NCI-H2171 (cell line): ENCODE data around the gene FSD1.
A peak's percentile ranks its signal among the peaks of the same experiment; 100 is the strongest.
"Not testable (repeated sequence)": the region's sequence is repeated elsewhere in the genome, so short reads cannot be mapped to it uniquely, and the experiment has no call there.

ENCODE experiments used
- DNase-seq: peaks from one replicate; lab custom pipeline; 2025; lab: John Stamatoyannopoulos, UW

The FSD1 gene

DNA sequence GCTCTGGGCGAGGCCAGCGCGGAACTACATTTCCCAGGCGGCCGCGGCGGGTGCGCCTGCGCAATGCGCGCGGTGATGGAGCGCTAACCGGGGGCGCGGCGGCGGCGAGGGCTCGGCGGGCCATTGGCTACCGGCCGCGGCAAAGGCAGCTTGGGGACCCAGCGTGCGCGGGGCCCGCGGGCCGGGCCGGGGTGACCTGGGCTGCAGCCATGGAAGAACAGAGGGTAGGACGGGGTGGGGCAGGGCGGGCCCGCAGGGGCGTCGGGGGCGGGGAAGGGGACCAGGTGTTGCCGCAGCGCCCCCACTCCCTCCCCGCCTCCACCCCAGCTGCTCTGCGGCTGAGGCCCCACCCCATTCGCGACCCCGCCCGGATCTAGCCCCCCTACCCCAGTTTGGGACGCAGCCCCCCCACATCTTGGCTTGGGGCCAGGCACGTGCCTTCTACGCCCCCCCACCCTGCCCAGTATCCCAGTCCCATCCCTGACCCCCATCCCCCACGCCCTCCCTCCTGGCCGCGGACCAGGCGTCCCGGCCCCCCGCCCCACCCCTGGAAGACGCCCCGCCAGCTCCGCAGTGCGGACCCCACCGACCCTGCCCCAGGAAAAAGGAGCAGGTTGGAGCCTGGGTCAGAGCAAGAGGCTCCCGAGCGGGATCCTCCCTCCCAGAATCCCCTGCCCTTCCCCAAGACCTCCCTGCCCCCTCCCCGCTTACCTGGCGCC is at the start of gene FSD1:
Gene FSD1 (plus strand): TSS at position 61 of the 719 bp plus-strand sequence. CDS start 149 bp downstream, at position 210.
- peak; percentile 84 for DNase-seq

DNA sequence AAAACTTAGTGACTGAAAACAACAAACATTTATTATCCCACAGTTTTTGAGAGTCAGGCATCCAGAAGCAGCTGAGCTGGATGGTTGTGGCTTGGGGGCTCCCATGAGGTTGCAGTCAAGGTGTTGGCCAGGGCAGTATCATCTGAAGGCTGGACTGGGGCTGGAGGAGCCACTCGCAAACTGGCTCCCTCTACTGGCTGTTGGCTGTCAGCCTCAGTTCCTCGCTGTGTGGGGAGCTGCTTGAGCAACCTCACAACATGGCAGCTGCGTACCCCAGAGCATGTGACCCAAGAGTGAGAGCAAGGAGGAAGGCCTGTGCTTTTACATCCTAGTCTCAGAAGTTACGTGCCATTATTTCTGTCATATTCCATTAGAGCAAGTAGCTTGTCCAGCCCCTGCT is 47.8 kb upstream of the FSD1 start:
- DNase-seq: no peak

DNA sequence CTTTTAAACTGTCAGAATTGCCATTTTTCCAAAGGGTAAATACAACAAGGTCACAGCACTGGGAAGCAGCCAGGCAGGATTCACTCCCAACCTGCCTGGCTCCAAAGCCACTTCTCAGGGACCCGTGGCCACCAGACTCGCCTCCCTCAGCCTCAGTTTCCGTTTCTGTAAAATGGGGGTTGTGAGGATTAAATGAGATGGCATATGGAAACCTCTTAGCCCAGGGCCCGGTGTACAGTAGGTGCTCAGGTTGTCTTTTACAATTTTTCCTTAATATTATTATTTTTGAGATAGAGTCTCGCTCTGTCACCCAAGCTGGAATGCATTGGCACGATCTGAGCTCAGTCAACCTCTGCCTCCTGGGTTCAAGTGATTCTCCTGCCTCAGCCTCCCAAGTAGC is 47.4 kb upstream of the FSD1 start:
- no peak for DNase-seq

DNA sequence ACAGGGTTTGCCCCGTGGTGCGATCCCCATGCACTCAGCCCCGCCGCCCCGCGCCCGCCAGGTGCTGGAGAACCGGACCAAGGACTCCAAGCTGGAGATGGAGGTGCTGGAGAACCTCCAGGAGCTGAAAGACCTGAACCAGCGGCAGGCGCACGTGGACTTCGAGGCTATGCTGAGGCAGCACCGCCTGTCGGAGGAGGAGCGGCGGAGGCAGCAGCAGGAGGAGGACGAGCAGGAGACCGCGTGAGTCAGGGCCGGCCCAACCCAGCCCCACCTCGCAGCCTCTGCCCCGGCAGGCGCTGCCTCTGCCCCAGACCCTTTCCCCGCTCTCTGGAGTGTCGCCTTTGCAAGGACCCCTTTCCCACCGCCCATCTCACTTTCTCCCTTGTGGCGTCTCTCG is 46.2 kb upstream of the FSD1 start:
- DNase-seq: no peak

DNA sequence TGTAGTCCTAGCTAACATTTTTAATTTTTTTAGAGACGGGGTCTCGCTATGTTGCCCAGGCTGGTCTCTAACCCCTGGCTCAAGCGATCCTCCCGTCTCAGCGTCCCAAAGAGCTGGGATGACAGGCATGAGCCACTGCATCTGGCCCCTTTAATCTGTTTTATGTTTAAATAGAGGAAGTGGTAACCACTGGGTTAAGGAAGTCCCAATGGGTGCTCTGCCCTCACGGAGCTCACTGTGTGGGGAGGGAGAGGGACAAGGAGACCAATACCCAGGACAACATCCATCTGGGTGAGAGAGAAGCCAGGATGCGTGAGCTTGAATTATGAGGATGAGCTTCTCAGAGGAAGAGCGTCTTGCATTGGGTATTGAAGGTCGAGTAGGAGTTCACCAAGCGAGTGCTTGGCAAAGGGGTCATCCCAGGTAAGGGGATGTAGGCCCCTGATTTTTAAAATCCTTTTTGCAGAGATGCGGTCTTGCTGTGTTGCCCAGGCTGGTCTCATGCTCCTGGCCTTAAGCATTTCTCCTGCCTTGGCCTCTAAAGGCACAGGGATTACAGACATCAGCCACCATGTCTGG is 43.7 kb upstream of the FSD1 start:
- no peak for DNase-seq

DNA sequence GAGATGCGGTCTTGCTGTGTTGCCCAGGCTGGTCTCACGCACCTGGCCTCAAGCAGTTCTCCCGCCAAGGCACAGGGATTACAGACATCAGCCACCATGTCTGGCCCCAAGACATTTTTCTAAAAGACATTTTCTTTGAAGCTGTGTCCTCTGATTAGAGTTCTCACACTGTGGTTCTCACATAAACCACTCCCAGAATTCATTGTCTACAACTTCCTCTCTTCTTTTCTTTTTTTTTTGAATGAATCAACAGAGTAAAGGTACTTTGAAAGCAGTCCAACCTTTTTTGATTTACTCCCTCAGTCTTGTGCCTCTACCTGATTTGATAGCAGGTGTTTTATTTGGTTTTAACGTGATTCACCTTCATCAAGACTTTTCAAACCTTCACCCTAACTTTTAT is 39.6 kb upstream of the FSD1 start:
- DNase-seq: no peak

DNA sequence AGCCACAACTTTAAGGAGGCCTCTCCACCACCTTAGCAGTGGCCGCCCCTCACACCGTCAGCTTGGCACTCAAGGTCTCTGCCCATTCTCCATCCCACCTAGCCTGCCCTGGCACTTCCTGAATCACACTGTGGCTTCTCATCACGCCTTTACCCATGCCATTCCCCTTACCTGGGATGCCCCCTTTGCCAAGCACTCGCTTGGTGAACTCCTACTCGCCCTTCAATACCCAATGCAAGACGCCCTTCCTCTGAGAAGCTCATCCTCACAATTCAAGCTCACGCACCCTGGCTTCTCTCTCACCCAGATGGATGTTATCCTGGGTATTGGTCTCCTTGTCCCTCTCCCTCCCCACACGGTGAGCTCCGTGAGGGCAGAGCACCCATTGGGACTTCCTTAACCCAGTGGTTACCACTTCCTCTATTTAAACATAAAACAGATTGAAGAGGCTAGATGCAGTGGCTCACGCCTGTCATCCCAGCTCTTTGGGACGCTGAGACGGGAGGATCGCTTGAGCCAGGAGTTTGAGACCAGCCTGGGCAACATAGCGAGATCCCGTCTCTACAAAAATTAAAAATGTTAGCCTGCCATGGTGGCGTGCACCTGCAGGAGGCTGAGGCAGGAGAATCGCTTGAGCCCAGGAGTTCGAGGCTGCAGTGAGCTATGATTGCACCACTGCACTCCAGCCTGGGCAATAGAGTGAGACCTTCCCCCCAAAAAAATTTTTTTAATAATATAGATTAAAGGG is 38.0 kb upstream of the FSD1 start:
- DNase-seq: no peak

DNA sequence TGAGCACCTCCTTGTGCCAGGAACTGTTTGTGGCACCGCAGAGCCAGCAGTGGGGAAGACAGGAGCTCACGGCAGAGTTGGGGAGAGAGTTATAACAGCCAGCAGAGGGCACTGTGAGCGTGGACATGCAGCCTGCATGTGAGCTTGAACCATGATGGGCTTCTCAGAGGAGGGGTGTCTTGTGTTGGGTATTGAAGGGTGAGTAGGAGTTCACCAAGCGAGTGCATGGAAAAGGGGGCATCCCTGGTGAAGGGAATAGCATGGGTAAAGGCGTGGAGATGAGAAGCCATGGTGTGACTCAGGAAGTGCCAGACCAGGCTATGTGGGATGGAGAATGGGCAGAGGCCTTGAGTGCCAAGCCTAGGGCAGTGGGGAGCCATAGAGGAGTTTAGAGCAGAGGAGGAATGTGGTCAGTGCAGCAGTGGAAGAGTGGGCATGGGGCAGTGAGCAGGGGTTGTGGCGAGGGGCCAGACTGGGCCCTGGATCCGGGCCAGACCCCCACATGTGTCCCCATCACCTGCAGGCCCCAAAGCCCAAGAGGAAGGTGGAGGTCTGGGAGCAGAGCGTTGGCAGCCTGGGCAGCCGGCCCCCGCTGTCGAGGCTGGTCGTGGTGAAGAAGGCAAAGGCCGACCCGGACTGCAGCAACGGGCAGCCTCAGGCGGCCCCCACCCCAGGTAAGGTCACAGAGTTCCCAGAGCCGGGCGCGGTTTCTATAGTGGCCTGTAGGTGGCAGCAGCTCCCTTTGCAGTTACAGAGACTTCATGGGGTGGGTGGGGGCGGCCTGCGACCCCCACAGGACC is 37.1 kb upstream of the FSD1 start:
- no peak for DNase-seq

DNA sequence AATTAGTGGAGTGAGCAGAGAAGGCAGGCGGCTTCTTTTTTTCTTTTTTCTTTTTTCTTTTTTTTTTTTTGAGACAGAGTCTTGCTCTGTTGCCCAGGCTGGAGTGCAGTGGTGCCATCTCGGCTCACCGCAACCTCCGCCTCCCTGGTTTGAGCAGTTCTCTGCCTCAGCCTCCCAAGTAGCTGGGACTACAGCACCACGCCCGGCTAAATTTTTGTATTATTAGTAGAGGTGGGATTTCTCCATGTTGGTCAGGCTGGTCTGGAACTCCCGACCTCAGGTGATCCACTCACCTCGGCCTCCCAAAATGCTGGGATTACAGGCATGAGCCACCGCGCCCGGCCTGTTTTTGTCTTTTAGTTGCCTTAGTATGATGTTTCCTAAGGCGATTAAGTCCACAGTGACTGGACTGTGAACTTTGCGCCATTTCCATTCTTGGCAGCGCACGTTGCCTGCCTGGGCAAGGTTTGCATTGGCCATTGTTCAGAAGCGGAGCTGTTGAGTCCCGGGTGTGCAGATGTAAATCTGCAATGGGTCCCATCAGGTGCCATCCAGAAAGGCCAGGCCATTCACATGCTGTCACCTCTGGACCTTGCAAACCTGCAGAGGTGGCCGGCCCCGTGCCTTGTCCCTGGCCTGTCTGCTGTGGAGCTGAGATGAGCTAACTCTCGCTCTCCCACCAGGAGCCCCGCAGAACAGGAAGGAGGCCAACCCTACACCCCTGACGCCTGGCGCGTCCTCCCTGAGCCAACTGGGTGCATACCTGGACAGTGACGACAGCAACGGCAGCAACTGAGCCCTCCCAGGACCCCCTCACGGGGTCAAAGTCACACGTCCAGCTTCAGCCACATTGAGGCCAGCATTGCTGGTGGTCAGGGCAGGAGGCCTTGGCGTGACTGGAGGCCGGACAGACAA is 36.2 kb upstream of the FSD1 start:
- DNase-seq: no peak

DNA sequence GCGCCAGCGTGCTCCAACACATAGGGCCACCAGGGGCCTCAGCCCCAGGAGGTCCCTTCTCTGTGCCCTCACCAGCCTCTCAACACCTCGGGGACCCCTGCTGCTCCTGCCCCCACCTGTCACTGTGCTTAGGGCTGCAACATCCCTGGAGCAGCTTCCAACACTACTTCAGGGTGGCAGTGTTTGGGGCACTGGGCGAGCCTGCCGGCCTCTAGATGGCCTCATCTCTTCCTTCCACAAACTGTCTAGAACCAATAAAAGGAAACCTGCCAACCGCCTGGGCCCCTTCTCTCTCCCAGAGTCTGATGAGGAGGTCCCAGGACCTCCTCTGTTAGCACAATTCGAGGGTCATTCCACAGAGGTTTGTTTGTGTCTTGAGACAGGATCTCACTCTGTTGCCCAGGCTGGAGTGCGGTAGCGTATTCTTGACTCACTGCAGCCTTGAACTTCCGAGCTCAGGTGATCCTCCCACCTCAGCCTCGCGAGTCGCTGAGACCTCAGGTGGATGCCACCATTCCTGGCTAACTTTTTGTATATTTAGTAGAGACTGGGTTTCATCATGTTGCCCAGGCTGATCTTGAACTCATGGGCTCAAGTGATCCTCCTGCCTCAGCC is 35.5 kb upstream of the FSD1 start:
- no peak for DNase-seq

DNA sequence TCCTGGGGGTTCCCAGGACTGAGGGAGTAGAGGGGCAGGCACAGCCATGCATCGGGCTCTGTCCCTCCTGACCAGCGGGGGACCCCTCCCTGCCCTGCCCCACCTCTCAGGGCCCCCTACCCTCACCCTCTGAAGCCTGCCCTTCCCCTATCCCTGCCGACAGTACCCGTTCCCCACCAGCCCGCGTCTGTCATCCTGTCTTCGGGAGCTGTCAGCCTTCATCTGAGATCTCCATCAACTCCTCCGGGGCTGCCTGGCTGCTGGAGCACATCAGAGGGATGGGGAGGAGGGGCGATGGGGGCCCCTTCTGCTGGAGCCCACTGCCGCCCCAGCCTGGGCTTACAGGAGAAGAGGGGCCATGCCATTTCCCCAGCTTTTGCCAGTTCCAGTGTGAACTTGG is 31.5 kb upstream of the FSD1 start:
- DNase-seq: no peak

DNA sequence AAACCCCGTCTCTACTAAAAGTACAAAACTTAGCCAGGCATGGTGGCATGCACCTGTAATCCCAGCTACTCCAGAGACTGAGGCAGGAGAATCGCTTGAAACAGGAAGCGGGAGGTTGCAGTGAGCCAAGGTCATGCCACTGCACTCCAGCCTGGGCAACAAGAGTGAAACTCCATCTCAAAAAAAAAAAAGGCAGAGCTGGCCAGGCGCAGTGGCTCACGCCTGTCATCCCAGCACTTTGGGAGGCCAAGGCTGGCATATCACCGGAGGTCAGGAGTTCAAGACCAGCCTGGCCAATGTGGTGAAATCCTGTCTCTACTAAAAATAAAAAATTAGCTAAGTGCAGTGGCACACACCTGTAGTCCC is 30.1 kb upstream of the FSD1 start:
- DNase-seq: not testable (repeated sequence)

DNA sequence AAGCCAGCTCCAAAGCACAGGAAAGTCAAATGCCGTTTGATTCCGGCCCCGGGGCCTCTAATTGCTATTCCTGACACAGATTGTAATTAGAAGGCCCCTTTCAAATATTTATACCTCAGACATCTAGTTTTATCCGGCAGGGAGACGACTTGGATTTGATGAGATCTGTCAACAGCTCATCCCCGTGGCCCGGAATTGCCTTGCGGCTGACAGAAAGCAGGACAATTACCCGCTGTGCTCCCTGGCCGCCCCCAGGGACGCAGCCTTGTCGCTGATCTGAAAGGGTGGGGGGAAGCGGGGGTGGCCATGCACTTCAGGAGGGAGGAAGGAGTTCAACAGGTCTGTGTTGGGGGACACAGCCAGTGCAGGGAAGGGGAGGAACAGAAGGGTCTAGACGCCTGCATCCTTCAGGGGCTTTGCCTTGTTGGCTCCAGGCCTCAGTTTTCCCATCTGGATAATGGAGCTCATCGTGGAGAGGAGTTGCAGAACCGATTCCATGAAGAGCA is 27.2 kb upstream of the FSD1 start:
- DNase-seq: no peak

DNA sequence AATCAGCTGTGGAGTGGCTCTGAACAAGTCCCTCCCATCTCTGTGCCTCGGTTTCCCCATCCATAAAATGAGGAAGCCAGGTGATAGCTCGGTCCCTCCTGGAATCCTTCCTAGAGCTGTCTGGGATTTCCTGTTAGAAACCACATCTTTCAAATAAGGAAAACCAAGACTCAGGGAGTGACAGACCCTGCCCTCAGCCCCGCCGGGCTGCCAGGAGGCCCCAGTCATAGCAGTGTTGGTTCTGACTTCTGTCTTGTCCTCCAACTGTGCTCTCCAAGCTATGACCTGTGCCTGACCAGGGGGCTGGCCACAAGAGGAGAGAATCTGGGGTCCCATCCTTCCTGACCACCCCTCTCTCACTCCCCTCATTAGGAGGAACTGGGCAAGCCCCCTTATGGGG is 26.4 kb upstream of the FSD1 start:
- DNase-seq: no peak

DNA sequence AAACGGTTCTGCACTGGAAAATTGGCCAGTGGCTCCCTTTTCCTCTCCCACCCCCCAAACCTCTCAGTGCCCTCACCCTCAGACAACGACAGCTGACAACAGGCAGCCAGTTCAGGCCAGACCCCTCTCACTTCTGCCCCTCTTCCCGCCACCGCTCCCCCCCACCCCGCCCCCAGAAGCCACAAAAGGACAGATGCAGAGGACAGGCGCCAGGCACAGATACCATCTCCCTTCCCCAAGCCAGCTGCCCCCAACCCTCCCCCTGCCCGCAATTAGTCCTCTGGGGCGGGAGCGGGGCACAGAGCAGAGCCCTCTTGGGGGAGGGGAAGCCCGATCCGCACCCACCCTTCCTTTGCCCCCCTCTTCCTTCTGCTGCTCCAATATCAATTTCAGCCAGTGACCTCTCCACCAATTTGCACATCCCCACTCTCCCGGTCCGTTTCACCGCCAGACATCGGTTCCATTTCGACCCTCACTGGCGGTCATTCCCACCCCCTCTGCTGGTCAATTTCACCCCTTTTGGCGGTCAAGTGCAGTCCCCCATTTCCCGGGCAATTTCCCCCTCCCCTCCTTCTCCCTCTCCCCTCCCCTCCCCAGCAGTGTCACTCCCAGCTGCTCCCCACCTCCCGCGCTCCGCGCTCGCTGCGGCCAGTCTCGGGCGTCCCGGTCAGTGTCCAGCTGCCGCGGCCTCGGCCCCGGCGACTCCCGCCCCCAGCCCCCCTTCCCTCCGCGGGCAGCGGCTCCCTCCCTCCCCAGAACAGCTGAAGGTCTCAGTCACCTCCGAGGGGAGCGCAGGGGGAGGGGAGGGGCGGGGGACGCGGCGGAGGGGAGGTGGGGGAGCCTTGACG is 25.8 kb upstream of the FSD1 start, which contains the start of gene SHD:
Gene SHD (plus strand): TSS at position 848 of the 848 bp plus-strand sequence. CDS start 798 bp downstream, outside the sequence.
- peak; percentile 70 for DNase-seq

DNA sequence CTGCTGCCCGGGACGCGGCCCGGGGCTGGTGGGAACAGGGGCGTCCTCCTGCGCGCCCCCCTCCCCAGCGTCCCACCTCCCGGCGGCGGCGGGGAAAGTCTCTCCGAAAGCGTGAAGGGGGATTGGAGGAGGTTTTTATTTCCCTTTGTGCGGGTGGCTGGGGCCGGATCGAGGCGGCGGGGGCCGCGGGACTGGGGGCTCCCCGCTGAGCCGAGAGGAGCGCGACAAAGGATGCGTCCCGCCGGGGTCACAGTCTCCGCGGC is 25.2 kb upstream of the FSD1 start:
- DNase-seq: peak; percentile 37

DNA sequence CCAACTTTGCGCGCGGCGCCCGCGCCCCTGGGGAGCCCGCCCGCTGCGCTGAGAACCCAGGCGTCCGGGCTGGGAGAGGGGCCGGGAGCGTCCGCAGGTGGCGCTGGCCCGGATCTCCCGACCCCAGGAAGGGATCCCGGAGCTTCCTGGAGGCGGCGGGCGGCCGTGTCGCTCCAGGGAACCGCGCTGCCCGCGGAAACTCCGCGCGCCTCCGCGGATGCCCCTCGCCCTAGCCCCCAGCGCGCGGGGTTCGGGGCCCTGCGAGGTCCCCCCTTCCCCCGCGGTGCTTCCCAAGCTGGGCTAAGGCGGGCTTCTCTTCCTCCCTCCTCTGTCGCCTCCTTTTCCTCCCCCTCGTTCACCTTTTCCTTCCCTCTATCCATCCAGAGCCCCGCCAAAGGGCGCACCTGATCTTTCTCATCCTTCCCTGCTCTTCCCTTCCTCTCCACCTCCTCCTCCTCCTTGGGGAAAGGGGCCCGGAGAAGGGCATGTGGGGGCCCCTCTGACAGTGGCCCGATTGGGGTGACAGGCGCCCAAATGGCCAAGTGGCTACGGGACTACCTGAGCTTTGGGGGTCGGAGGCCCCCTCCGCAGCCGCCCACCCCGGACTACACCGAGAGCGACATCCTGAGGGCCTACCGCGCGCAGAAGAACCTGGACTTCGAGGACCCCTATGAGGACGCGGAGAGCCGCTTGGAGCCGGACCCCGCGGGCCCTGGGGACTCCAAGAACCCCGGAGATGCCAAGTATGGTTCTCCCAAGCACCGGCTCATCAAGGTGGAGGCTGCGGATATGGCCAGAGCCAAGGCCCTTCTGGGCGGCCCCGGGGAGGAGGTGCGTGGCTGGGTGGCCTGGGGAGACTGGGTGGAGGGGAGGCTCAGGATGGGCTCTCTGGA is 24.6 kb upstream of the FSD1 start:
- no peak for DNase-seq

DNA sequence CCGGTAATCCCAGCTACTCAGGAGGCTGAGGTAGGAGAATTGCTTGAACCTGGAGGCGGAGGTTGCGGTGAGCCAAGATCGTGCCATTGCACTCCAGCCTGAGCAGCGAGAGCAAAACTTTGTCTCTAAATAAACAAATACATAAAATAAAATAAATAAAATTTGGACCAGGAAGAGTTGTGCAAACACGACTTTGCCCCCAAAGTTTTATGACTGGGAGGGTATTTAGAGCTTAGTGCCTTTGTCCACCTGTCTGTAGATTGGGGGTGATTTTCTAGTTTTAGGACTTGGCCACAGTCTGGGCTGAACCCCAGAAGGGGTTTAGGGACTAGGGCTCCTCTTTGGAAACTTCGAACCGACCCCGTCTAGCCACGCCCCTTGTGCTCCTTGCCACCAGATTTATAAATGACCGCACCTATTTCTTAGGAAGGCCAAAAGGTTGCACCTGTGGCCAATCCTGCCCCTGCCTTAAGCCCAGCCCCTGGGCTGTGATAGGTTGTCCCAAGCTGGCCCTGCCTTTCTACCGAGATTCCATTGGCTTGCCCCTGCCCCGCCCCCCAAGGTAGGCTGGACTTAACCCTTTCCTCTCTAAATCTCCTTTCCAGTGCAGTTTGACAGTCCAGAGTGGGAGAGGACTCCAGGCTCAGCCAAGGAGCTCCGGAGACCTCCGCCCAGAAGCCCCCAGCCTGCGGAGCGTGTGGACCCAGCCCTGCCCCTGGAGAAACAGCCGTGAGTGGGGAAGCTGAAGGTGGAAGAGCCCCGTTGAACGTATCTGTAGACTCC is 20.0 kb upstream of the FSD1 start:
- DNase-seq: no peak
